GM06990 (cell line): ENCODE measurements around the gene ATP10D.
A peak's percentile ranks its signal among the peaks of the same experiment; 100 is the strongest.

Experiments used
- DNase-seq: peaks from one replicate; pipeline ENCODE4 v3.0.0-alpha.2; 2011; ENCODE audit not compliant: insufficient read length; ENCODE audit errors: extremely low read depth
- H3K27me3 ChIP-seq: replicated peaks from 2 replicates; pipeline ENCODE4 v1.6.0; 2011; ENCODE audit warnings: low read length; ENCODE audit not compliant: control insufficient read depth, insufficient read depth
- H3K36me3 ChIP-seq: 2 replicates; pipeline ENCODE4 v1.5.1; 2011; ENCODE audit warnings: low read length; ENCODE audit not compliant: control insufficient read depth, insufficient read depth
- H3K4me3 ChIP-seq: replicated peaks from 2 replicates; pipeline ENCODE4 v1.5.1; 2011; ENCODE audit warnings: low read depth, mild to moderate bottlenecking, control low read depth, low read length
- TF ChIP-seq, protein P1 (sequence below): IDR thresholded peaks from 2 replicates; pipeline ENCODE4 v1.5.1; 2011; ENCODE audit warnings: low read length, control low read depth, mild to moderate bottlenecking, inconsistent platforms; ENCODE audit not compliant: insufficient read depth, poor library complexity, severe bottlenecking

ATP10D gene

GRCh38 chr4:47485047-47485692 is at the start of gene ATP10D:
Gene ATP10D, plus strand, starts transcription at chr4:47485275. Its CDS starts 27,266 bp downstream, at chr4:47512541.
- TF ChIP-seq, protein P1, sequence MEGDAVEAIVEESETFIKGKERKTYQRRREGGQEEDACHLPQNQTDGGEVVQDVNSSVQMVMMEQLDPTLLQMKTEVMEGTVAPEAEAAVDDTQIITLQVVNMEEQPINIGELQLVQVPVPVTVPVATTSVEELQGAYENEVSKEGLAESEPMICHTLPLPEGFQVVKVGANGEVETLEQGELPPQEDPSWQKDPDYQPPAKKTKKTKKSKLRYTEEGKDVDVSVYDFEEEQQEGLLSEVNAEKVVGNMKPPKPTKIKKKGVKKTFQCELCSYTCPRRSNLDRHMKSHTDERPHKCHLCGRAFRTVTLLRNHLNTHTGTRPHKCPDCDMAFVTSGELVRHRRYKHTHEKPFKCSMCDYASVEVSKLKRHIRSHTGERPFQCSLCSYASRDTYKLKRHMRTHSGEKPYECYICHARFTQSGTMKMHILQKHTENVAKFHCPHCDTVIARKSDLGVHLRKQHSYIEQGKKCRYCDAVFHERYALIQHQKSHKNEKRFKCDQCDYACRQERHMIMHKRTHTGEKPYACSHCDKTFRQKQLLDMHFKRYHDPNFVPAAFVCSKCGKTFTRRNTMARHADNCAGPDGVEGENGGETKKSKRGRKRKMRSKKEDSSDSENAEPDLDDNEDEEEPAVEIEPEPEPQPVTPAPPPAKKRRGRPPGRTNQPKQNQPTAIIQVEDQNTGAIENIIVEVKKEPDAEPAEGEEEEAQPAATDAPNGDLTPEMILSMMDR: peak; percentile 15
- no peaks in the 10 kb centered on the region for H3K36me3 ChIP-seq
- peak; percentile 90 for DNase-seq
- H3K4me3 ChIP-seq: peak within 1 kb of the TSS; percentile 73
- no peaks in the 10 kb centered on the region for H3K27me3 ChIP-seq

- no peaks in the 10 kb centered on the region for H3K27me3 ChIP-seq
- DNase-seq: no peak
- no peak overlapping the region for H3K4me3 ChIP-seq
- TF ChIP-seq, protein P1: no peak
- no peaks in the 10 kb centered on the region for H3K36me3 ChIP-seq
Measured at GRCh38 chr4:47442980-47443379, 42.1 kb upstream of the ATP10D start.

DNA sequence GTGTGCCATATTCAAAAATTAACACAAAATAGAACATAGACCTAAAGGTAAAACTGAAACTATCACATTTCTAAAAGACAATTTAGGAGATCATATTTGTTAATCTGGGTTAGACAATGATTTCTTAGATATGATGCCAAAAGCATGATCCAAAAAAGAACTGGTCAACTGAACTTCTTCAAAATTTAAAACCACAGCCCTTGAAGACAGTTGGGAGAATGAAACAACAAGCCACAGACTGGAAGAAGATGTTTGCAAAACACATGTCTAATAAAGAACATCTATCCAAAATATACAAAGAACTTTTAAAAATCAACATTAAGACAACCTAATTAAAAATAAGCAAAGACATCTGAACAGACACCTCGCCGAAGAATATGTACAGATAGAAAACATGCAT is 41.0 kb upstream of the ATP10D start:
- DNase-seq: no peak
- TF ChIP-seq, protein P1: no peak
- no peak overlapping the region for H3K4me3 ChIP-seq
- no peaks in the 10 kb centered on the region for H3K27me3 ChIP-seq
- no peaks in the 10 kb centered on the region for H3K36me3 ChIP-seq

DNA sequence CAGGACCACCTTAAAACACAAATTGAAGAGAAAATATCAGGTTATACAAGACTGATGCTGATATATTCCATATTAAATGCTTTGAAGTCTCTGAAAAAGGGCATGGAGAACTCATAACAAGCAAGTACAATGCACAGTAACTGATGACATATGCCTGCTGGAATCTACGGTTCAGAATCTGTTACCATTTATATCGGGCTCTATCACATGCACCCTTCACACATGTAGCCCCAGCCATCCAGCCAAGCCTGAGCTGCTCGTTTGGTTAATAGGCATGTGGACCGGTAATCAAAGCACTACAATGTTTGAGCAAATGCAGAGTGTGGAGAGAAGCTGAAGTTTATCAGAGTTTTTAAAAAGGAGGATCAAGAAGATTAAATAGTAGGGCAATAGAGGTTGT is 33.4 kb upstream of the ATP10D start:
- no peak for DNase-seq
- no peaks in the 10 kb centered on the region for H3K36me3 ChIP-seq
- TF ChIP-seq, protein P1: no peak
- no peaks in the 10 kb centered on the region for H3K27me3 ChIP-seq
- no peak overlapping the region for H3K4me3 ChIP-seq

- Histone ChIP-seq H3K27me3 (no peaks in the 10 kb centered on the region), H3K36me3 (no peaks in the 10 kb centered on the region), H3K4me3 (peak overlapping the region; percentile 82)
- no peak for DNase-seq
- TF ChIP-seq, protein P1: no peak
Measured at GRCh38 chr4:47462799-47463234, 22.3 kb upstream of the ATP10D start.
